Measurements from ENCODE around the gene OR10J5.
"Not testable (repeated sequence)": the region's sequence is repeated elsewhere in the genome, so short reads cannot be mapped to it uniquely, and the experiment has no call there.

OR10J5 gene, protein sequence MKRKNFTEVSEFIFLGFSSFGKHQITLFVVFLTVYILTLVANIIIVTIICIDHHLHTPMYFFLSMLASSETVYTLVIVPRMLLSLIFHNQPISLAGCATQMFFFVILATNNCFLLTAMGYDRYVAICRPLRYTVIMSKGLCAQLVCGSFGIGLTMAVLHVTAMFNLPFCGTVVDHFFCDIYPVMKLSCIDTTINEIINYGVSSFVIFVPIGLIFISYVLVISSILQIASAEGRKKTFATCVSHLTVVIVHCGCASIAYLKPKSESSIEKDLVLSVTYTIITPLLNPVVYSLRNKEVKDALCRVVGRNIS

DNA sequence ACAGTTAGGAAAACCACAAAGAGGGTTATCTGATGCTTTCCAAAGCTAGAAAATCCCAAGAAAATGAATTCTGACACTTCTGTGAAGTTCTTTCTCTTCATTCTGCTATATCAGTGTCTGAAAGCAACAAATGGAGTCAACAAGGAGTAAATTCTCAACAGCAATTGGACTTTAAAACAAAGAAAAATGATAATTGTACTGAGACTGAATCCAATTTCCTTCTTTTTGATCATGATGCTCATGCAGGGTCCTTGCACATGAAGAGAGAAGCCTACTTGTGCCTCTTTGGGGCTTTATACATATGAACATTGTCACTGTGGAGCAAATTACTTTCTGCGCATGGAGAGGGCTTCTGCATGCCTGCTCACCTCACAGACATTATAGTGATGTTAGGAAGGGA is at the start of gene OR10J5:
Gene OR10J5, minus strand, starts transcription at position 101 of the 400 bp plus-strand sequence. Its CDS starts 0 bp downstream, at position 101.
- no peaks in the 10 kb centered on the region for H3K4me1 Mint-ChIP-seq (ENCODE audit: low read depth)
- H3K9me3 Mint-ChIP-seq = no peaks in the 10 kb centered on the region
- no peak within 1 kb of the TSS for H3K4me3 Mint-ChIP-seq
- no peak for DNase-seq (ENCODE audit: low spot score)
- H3K27me3 Mint-ChIP-seq (ENCODE audit: low read depth) = no peaks in the 10 kb centered on the region
- no peaks in the 10 kb centered on the region for H3K36me3 Mint-ChIP-seq (ENCODE audit: low read depth)
- H3K27ac Mint-ChIP-seq = no peak within 1 kb of the TSS

DNA sequence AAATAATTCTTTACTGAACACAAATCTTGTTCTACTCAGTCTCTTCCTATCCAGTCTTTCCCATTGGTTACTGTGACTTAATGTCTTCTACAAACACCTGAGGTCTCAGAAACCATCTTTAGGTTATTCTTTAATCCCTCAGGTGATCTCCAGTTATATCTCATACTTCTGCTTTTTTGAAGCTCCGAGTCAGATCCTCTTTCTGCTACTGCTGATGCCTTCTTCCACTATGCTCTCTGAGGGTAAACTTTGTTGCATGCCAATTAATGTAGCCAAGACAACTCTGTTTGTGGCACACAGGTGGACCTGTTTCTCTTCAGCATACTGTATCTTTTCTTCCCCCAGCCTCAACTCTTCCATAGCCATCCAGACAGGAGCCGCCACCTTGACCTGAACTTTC is 48.7 kb upstream of the OR10J5 start:
- H3K27me3 Mint-ChIP-seq (ENCODE audit: low read depth) = no peaks in the 10 kb centered on the region
- no peaks in the 10 kb centered on the region for H3K36me3 Mint-ChIP-seq (ENCODE audit: low read depth)
- no peaks in the 10 kb centered on the region for H3K4me1 Mint-ChIP-seq (ENCODE audit: low read depth)
- no peak overlapping the region for H3K27ac Mint-ChIP-seq
- H3K4me3 Mint-ChIP-seq = no peak overlapping the region
- H3K9me3 Mint-ChIP-seq = no peaks in the 10 kb centered on the region
- no peak for DNase-seq (ENCODE audit: low spot score)

DNA sequence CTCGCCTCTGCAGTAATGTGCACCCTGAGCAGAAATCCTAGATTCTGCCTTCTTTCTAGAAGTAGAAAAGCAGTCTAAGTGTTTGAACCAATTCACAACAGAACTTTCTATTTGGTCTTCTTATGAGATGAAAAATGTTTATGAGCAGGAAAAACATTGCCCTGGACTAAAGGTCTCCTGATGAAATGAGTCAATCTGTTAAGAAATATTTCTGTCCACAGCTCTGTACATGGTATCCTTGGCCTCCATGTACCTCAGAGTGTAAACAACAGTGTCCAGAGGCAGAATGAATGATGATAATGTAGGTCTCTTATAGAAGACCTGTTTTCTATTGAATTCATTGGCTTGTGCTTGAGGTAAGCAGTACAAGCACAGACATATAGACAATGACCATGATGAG is 45.6 kb upstream of the OR10J5 start:
- H3K27ac Mint-ChIP-seq = no peak overlapping the region
- no peak for DNase-seq (ENCODE audit: low spot score)
- H3K36me3 Mint-ChIP-seq (ENCODE audit: low read depth) = no peaks in the 10 kb centered on the region
- H3K9me3 Mint-ChIP-seq = no peaks in the 10 kb centered on the region
- H3K4me3 Mint-ChIP-seq = no peak overlapping the region
- no peaks in the 10 kb centered on the region for H3K27me3 Mint-ChIP-seq (ENCODE audit: low read depth)
- H3K4me1 Mint-ChIP-seq (ENCODE audit: low read depth) = no peaks in the 10 kb centered on the region

DNA sequence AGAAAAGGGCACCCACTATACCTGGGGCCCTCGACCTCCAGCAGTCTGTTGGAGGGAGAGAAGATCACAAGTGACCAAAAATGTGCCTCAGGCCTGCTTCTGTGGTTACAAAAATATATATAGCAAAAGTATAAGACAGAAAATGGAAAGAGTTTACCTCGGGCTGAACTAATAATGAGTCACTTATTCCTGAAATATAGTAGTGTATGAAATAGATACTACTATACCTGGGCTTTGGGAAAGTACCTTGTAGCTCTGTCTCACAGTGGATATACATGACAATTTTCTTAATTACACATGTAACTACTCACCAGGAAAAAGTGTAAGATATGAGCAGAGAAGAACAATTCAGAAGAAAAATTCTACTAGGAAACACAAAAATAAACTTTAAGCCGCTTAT is 44.5 kb upstream of the OR10J5 start:
- Mint-ChIP-seq H3K4me1 (ENCODE audit: low read depth) (no peaks in the 10 kb centered on the region), H3K9me3 (no peaks in the 10 kb centered on the region), H3K36me3 (ENCODE audit: low read depth) (no peaks in the 10 kb centered on the region), H3K27me3 (ENCODE audit: low read depth) (no peaks in the 10 kb centered on the region), H3K4me3 (no peak overlapping the region), H3K27ac (no peak overlapping the region)
- no peak for DNase-seq (ENCODE audit: low spot score)

DNA sequence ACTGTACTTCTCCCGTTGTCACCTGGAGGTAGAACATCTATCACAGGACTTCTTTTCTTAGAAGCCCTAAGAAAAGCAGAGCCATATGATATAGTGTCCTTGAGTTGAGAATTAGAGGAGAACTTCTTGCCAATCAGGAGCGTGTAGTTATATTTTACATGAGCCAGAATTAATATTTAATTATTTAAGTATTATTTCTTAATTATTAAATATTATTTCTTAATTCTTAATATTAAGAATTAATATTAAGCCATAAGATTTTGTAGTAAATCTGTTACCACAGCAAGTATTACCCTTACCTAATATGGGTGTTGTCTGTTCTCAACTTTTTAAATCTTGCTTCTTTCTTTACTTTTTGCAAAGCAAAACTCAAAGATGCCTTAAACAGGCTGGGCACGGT is 41.6 kb upstream of the OR10J5 start:
- H3K4me3 Mint-ChIP-seq = no peak overlapping the region
- H3K27me3 Mint-ChIP-seq (ENCODE audit: low read depth) = no peaks in the 10 kb centered on the region
- no peaks in the 10 kb centered on the region for H3K36me3 Mint-ChIP-seq (ENCODE audit: low read depth)
- no peak for DNase-seq (ENCODE audit: low spot score)
- no peaks in the 10 kb centered on the region for H3K4me1 Mint-ChIP-seq (ENCODE audit: low read depth)
- no peaks in the 10 kb centered on the region for H3K9me3 Mint-ChIP-seq
- no peak overlapping the region for H3K27ac Mint-ChIP-seq

DNA sequence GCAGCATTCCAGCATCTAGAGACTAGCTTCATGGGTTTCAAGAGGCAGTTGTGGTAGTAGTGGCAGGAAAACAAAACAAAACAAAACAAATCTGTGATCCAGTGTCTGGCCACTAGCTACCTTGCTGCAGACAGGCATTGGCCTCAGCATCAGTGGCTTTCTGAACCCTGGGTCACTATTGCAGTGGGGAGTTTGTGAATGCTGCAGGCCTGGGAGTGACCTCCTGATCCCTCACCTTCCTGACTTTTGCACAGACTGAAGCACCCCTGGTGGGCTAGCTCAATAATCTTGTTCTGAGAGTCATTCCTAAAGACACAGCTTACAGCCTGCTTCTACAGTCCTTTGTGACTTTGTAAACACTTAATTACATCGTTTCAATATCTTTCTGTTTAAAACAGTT is 26.9 kb upstream of the OR10J5 start:
- H3K36me3 Mint-ChIP-seq (ENCODE audit: low read depth) = no peaks in the 10 kb centered on the region
- no peaks in the 10 kb centered on the region for H3K9me3 Mint-ChIP-seq
- H3K27ac Mint-ChIP-seq = no peak overlapping the region

DNA sequence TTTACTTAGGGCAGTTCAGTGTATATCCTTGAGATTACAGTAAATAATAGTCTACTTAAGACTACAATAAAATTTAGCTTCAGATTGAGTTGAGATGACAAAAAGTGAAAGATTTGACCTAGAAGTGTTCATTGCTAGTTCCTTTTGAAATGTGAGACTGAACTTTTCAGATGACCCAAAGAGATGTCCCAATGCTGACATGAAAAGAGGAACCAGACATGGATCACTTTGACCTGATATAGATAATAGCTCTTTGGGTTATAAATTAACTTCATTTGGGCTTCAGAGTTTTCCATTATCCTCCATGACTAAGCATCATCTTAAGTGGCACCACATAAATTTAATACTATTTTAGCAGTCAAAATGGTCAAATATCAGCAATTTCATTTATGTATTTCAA is 25.7 kb upstream of the OR10J5 start:
- no peak for DNase-seq (ENCODE audit: low spot score)
- Mint-ChIP-seq H3K4me3 (no peak overlapping the region), H3K9me3 (no peaks in the 10 kb centered on the region), H3K36me3 (ENCODE audit: low read depth) (no peaks in the 10 kb centered on the region), H3K4me1 (ENCODE audit: low read depth) (no peaks in the 10 kb centered on the region), H3K27ac (no peak overlapping the region), H3K27me3 (ENCODE audit: low read depth) (no peaks in the 10 kb centered on the region)

More for the DNA sequence above, 26.9 kb upstream of the OR10J5 start:
- no peak for DNase-seq (ENCODE audit: low spot score)
- Mint-ChIP-seq H3K27me3 (ENCODE audit: low read depth) (no peaks in the 10 kb centered on the region), H3K4me1 (ENCODE audit: low read depth) (no peaks in the 10 kb centered on the region), H3K4me3 (no peak overlapping the region)

DNA sequence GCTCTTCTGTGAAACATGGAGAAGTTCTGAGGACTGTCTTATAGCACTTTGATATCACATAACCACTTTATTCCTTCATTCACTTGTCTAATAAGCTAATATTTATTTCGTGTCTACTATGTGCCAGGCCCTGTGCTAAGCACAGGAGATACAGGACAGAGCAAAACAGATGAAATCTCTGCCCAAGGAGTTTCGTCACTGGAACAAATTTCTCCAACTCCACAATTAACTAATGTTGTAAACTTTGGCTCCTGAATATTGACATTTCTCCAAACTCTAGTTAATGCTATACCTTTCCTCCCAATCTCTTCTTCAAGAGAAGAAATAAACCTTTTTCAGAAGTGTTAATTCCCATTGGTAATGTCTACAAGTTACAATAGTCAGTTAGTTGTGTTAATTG is 24.8 kb upstream of the OR10J5 start:
- H3K4me3 Mint-ChIP-seq = no peak overlapping the region
- H3K27me3 Mint-ChIP-seq (ENCODE audit: low read depth) = no peaks in the 10 kb centered on the region
- no peak overlapping the region for H3K27ac Mint-ChIP-seq
- H3K9me3 Mint-ChIP-seq = no peaks in the 10 kb centered on the region
- H3K4me1 Mint-ChIP-seq (ENCODE audit: low read depth) = no peaks in the 10 kb centered on the region
- H3K36me3 Mint-ChIP-seq (ENCODE audit: low read depth) = no peaks in the 10 kb centered on the region
- DNase-seq (ENCODE audit: low spot score) = no peak

DNA sequence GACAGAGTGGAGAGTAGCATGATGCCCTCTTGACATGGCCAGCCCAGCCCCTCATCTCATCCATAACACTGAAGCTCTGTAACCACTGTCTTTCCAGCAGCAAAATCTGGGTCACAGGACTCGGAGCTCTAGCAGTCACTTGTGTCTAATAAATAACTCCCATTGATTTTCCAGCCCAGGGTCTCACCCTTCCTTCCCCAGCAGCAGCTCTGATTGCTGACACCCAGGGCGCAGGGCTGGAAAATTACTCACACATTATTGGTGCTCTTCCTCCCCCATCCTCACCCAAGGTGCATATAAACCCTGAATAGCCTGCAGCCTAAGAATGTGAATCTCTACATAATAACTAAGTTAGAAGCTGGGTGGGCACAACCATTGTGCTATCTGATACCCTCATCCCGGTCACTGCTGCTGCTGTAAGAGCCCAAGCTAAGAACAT is 21.1 kb upstream of the OR10J5 start:
- Mint-ChIP-seq H3K9me3 (no peaks in the 10 kb centered on the region), H3K4me1 (ENCODE audit: low read depth) (no peaks in the 10 kb centered on the region), H3K27ac (no peak overlapping the region)

DNA sequence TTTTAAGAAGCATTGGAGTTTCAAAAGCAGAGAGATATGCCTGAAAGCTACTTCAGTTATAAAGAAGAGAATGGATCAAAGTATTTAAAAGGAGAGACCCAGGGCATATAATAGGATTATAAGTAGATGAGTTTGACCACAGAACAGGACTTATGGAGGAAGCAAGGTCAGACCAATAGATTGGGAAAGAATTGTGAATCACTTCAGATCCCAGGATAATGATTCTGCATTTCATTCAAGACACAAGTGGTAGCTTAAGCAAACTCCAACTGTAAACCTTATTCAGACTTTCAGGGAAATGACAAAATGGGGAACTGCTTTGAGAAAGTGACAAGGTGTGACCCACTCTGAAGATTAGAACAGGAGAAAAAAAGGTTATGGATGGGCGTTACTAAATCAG is 18.9 kb upstream of the OR10J5 start:
- Mint-ChIP-seq H3K27ac (no peak overlapping the region), H3K4me1 (ENCODE audit: low read depth) (no peaks in the 10 kb centered on the region), H3K4me3 (no peak overlapping the region), H3K36me3 (ENCODE audit: low read depth) (no peaks in the 10 kb centered on the region), H3K9me3 (no peaks in the 10 kb centered on the region), H3K27me3 (ENCODE audit: low read depth) (no peaks in the 10 kb centered on the region)
- no peak for DNase-seq (ENCODE audit: low spot score)

More for the DNA sequence above, 21.1 kb upstream of the OR10J5 start:
- Mint-ChIP-seq H3K4me3 (no peak overlapping the region), H3K36me3 (ENCODE audit: low read depth) (no peaks in the 10 kb centered on the region), H3K27me3 (ENCODE audit: low read depth) (no peaks in the 10 kb centered on the region)
- no peak for DNase-seq (ENCODE audit: low spot score)

DNA sequence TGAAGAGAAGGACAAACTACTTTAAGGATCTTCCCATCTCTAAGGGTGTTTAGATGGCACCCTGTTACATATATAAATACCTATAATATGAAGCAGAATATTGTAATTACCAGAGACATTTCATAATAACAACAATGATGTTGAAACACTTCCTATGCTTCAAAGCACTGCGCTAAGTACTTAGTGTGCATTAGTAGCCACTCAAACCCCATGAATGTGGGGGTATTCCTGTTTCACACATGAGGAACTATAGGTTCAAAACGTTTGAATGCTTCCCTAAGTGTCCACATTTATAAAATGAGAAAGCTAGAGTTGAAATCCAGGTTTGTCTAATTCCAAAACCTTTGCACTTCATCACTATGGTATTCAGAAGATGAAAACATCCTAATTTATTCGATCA is 18.5 kb upstream of the OR10J5 start:
- Mint-ChIP-seq H3K4me1 (ENCODE audit: low read depth) (no peaks in the 10 kb centered on the region), H3K9me3 (no peaks in the 10 kb centered on the region), H3K4me3 (no peak overlapping the region), H3K27me3 (ENCODE audit: low read depth) (no peaks in the 10 kb centered on the region), H3K27ac (no peak overlapping the region), H3K36me3 (ENCODE audit: low read depth) (no peaks in the 10 kb centered on the region)
- DNase-seq (ENCODE audit: low spot score) = no peak

DNA sequence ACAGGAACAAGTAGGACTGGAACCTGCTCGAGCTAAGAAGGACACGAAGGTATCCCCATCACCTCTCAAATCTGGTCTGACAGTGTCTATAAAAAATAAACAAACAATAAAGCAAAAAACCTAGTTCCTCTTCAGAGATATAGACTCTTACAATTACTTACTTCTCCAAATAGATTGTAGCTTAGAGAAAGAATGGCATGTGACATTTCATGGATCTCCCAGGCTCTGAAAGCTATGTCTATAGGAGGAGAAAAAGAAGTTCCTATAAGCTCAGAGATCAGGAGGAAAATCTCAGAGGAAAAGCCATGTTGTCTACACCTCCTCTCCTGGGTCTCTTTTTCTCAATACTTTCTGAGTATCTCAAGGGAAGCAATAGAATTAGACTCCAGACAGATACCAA is 12.3 kb upstream of the OR10J5 start:
- Mint-ChIP-seq H3K4me1 (ENCODE audit: low read depth) (no peaks in the 10 kb centered on the region), H3K9me3 (no peaks in the 10 kb centered on the region), H3K27me3 (ENCODE audit: low read depth) (no peaks in the 10 kb centered on the region), H3K4me3 (no peak overlapping the region), H3K36me3 (ENCODE audit: low read depth) (no peaks in the 10 kb centered on the region), H3K27ac (no peak overlapping the region)
- DNase-seq (ENCODE audit: low spot score) = no peak

DNA sequence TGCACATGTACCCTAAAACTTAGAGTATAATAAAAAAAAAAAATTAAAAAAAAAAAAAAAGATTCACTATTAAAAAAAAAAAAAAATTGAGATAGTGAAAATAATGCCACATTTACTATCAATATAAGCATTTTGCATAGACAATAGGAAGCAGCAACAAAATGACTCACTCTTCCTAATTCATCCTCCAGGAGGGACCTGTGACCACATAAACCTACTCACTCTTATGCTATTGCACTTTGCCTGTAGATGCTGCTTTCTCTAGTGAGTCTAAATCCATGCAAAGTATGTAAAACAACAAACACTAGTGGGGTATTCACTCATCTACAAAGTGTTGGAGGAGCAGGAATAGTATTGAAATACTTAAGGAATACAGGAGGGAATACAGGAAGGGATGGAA is 2.9 kb downstream of the OR10J5 start:
- Mint-ChIP-seq H3K27ac (no peak overlapping the region), H3K27me3 (ENCODE audit: low read depth) (no peaks in the 10 kb centered on the region), H3K4me3 (no peak overlapping the region), H3K36me3 (ENCODE audit: low read depth) (no peaks in the 10 kb centered on the region), H3K9me3 (peaks cover under 1% of the 10 kb centered on the region), H3K4me1 (ENCODE audit: low read depth) (no peaks in the 10 kb centered on the region)
- no peak for DNase-seq (ENCODE audit: low spot score)

DNA sequence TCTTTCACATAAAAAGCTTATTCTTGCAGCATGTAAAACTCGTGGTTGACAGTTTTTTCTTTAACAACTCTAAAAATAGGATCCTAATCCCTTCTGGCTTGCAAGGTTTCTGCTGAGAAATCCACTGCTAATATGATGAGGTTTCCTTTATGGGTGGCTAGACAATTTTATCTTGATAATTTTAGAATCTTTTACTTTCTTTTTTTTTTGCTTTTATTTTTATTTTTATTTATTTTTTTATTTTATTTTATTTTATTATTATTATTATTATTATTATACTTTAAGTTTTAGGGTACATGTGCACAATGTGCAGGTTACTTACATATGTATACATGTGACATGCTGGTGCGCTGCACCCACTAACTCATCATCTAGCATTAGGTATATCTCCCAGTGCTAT is 11.0 kb downstream of the OR10J5 start:
- H3K4me3 Mint-ChIP-seq; DNase-seq (ENCODE audit: low spot score); H3K9me3 Mint-ChIP-seq; H3K36me3 Mint-ChIP-seq (ENCODE audit: low read depth); H3K27ac Mint-ChIP-seq; H3K27me3 Mint-ChIP-seq (ENCODE audit: low read depth); H3K4me1 Mint-ChIP-seq (ENCODE audit: low read depth): not testable (repeated sequence)

DNA sequence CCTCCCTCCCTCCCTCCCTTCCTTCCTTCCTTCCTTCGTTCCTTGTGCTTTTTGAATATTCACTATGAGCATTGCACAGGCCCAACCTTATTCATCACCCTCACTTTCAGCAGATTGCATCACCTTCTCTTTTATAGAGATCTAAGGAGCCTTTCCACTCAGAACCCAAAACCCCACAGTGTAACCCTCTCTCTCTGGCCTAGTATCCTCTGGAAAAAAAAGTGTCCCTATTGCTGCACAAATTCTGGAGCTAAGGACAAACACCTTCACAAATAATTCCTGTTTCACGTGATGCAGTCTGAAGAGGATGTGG is 25.6 kb downstream of the OR10J5 start:
- Mint-ChIP-seq H3K27me3 (ENCODE audit: low read depth) (no peaks in the 10 kb centered on the region), H3K4me3 (no peak overlapping the region), H3K9me3 (peaks cover 19% of the 10 kb centered on the region), H3K27ac (no peak overlapping the region), H3K4me1 (ENCODE audit: low read depth) (no peaks in the 10 kb centered on the region), H3K36me3 (ENCODE audit: low read depth) (no peaks in the 10 kb centered on the region)
- no peak for DNase-seq (ENCODE audit: low spot score)

Data from T-helper 2 cell treated with Interferon-gamma antibody and Interleukin-4, amounts not matched to agents 5 μg/mL and 100 μg/mL, for 36 hours (primary cell).